Suprapubic skin (tissue), 4 donors: Measurements from ENCODE around the gene HOXA5. TPM values are rescaled to one million over a fixed set of nuclear protein-coding genes. Genes with fewer than 3 reads are reported as not detected.

ENCODE experiments used
- DNase-seq, 2 donors: peaks; one replicate each; pipeline ENCODE4 v3.0.0-alpha.2; 2019; ENCODE audit warnings: low spot score in 2 of 2
- H3K27ac ChIP-seq: fragments of 200-600 bp; sonication (generic); one replicate; pipeline ENCODE4 v1.5.1; 2019
- H3K27me3 ChIP-seq: fragments of 200-600 bp; sonication (generic); one replicate; pipeline ENCODE4 v1.5.1; 2019
- H3K36me3 ChIP-seq: fragments of 200-600 bp; sonication (generic); one replicate; pipeline ENCODE4 v1.5.1; 2019
- H3K4me1 ChIP-seq: fragments of 200-600 bp; sonication (generic); one replicate; pipeline ENCODE4 v1.5.1; 2019
- H3K4me3 ChIP-seq: fragments of 200-600 bp; sonication (generic); one replicate; pipeline ENCODE4 v1.5.1; 2019; ENCODE audit warnings: mild to moderate bottlenecking
- H3K9me3 ChIP-seq: fragments of 200-600 bp; sonication (generic); one replicate; pipeline ENCODE4 v1.5.1; 2019
- EP300 ChIP-seq: sonication (generic); formaldehyde crosslinking; IDR thresholded peaks from one replicate; pipeline ENCODE4 v1.6.1; 2017; ENCODE audit warnings: antibody characterized with exemption
- POLR2A ChIP-seq, 2 donors: fragments of 450-650 bp; IDR thresholded peaks; one replicate each; pipeline ENCODE4 v1.6.1; 2017; ENCODE audit warnings: antibody characterized with exemption in 2 of 2, mild to moderate bottlenecking in 2 of 2, moderate library complexity in 2 of 2
- POLR2AphosphoS5 ChIP-seq, 3 donors: sonication (generic); formaldehyde crosslinking; IDR thresholded peaks; one replicate each; pipeline ENCODE4 v1.6.1; 2017; ENCODE audit warnings: antibody characterized with exemption in 3 of 3
- WGBS: methylation state at CpG from one replicate; pipeline ENCODE4 v1.1.5; 2018; 5-methylcytosine and 5-hydroxymethylcytosine counted together
- total RNA-seq, 4 donors: library from RNA; depleted of rRNA; stranded (reverse); fragments of >200 nt; gene quantifications; one replicate each; pipeline ENCODE4 v1.1.0, GENCODE V29; 2016
- TF ChIP-seq, protein P1 (sequence below), 2 donors: fragments of 200-600 bp in 1 of 2; fragments of 450-650 bp in 1 of 2; sonication (generic) in 1 of 2; IDR thresholded peaks; one replicate each; pipeline ENCODE4 v1.5.1; 2016 to 2019; ENCODE audit warnings: antibody characterized with exemption in 2 of 2, mild to moderate bottlenecking in 1 of 2, moderate library complexity in 1 of 2

HOXA5 gene
- total RNA-seq, 4 donors from 2014 or later: 4.7 to 16.3 (median 14.6) TPM

DNA sequence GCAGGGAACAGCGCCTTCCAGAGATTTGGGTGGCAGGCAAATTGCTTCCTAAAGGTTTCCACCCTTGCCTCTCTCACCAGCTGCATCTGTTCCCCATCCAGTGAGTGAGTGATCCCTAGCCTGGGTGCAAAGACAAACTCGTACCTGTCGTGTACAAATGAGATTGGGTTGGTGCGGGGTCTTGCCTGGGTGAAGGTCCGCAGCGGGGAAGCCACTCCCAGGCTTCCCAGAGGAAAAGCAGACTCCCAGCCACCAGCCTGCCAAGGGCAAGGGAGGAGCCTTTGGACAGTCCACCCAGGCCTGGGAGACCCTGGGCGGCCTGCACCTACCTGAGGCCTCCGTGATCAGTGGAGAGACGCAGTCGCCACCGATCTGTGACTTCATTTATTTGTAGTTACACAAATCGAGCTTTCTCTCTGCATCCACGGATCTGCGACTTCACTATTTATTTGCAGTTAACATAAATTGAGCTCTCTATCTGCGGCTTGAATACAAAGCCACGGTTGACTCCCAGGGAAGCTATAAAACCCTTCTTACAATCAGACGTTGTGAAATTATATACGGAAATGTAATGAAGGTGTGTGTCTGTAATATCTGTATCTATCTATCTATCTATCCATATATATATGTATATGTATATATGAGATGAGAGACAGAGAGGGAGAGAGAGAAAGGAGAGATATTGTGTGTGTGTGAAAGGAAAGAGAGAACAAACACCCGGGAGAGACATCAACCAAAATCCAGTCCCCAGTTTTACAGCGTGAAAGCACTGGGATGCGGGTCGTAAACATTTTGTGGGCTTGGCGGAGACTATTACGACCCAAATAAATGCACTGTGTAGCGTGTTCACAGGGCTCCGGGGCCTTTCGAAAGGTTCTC, 16.0 kb upstream of the HOXA5 start:
- peak overlapping the region; percentile 97 for H3K27ac ChIP-seq
- 50% methylated on average over 27 of the region's 27 CpGs for WGBS
- TF ChIP-seq POLR2AphosphoS5 (IDR thresholded peaks at IDR 0.05) (peak in 1 of 3 donors; percentile 17), EP300 (no peak)

DNA sequence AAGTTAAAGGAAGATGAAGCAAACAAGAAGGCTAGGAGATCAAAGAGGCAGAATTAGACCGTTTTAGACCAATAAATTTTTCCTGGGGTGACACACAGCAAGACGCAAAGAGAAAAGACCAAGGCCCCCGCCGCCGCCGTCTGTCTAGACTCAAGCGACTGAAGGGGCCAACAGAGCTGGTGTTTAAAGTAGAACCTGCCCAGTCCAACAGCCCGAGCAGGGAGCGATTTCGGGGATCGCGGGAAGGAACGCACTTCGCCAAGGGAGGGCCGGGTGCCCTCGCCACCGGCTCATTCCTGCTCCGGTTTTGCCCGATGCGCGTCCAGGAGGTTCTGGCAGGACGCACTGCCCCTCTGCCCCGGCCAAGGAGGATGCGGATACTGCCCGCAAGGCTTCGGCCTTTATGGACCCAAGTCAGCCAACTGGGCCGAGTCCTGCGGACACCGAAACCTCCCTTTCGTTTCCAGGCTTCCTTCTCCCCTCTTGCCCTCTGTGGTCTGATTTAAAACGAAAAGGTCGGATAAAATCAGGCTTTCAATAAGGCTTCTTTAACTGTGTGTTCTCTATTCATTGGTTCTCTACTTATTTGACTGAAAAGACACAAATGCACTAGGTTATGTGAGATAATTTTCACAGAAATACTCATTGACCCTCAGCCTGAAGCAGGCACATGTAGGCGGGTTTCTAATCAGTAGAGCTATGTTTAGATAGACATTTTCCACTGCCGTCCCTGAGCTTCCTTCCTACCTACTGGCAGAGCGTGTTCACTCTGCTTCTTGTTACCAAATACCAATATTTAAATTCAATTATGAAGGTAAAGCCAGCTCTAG, 15.2 kb upstream of the HOXA5 start:
- Histone ChIP-seq H3K36me3 (no peaks in the 10 kb centered on the region), H3K9me3 (no peaks in the 10 kb centered on the region), H3K4me1 (peaks cover 77% of the 10 kb centered on the region), H3K27ac (peak overlapping the region; percentile 97), H3K27me3 (peaks cover 10% of the 10 kb centered on the region), H3K4me3 (peak overlapping the region; percentile 84)
- peak; percentile 68 to 78 for DNase-seq
- WGBS: 39% methylated on average over 33 of the region's 35 CpGs
- TF ChIP-seq, protein P1, sequence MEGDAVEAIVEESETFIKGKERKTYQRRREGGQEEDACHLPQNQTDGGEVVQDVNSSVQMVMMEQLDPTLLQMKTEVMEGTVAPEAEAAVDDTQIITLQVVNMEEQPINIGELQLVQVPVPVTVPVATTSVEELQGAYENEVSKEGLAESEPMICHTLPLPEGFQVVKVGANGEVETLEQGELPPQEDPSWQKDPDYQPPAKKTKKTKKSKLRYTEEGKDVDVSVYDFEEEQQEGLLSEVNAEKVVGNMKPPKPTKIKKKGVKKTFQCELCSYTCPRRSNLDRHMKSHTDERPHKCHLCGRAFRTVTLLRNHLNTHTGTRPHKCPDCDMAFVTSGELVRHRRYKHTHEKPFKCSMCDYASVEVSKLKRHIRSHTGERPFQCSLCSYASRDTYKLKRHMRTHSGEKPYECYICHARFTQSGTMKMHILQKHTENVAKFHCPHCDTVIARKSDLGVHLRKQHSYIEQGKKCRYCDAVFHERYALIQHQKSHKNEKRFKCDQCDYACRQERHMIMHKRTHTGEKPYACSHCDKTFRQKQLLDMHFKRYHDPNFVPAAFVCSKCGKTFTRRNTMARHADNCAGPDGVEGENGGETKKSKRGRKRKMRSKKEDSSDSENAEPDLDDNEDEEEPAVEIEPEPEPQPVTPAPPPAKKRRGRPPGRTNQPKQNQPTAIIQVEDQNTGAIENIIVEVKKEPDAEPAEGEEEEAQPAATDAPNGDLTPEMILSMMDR (IDR thresholded peaks at IDR 0.05): no peak
- TF ChIP-seq POLR2A (IDR thresholded peaks at IDR 0.05): no peak
- no peak for TF ChIP-seq EP300
- TF ChIP-seq POLR2AphosphoS5 (IDR thresholded peaks at IDR 0.05): no peak

More for the DNA sequence above, 16.0 kb upstream of the HOXA5 start:
- peak; percentile 65 to 69 for DNase-seq
- no peaks in the 10 kb centered on the region for H3K9me3 ChIP-seq
- H3K4me1 ChIP-seq: peaks cover 74% of the 10 kb centered on the region
- H3K4me3 ChIP-seq: peak overlapping the region; percentile 84
- H3K27me3 ChIP-seq: peaks cover 6% of the 10 kb centered on the region
- no peaks in the 10 kb centered on the region for H3K36me3 ChIP-seq

GRCh38 chr7:27157702-27158431, 14.4 kb upstream of the HOXA5 start:
- peak; percentile 69 to 74 for DNase-seq
- Histone ChIP-seq H3K36me3 (no peaks in the 10 kb centered on the region), H3K27ac (peak overlapping the region; percentile 97), H3K9me3 (no peaks in the 10 kb centered on the region), H3K27me3 (peaks cover 13% of the 10 kb centered on the region), H3K4me1 (peaks cover 79% of the 10 kb centered on the region), H3K4me3 (peak overlapping the region; percentile 84)
- 45% methylated on average over 30 of the region's 30 CpGs for WGBS
- TF ChIP-seq, protein P1 (IDR thresholded peaks at IDR 0.05): no peak
- TF ChIP-seq EP300 (no peak), POLR2AphosphoS5 (IDR thresholded peaks at IDR 0.05) (no peak), POLR2A (IDR thresholded peaks at IDR 0.05) (no peak)

DNA sequence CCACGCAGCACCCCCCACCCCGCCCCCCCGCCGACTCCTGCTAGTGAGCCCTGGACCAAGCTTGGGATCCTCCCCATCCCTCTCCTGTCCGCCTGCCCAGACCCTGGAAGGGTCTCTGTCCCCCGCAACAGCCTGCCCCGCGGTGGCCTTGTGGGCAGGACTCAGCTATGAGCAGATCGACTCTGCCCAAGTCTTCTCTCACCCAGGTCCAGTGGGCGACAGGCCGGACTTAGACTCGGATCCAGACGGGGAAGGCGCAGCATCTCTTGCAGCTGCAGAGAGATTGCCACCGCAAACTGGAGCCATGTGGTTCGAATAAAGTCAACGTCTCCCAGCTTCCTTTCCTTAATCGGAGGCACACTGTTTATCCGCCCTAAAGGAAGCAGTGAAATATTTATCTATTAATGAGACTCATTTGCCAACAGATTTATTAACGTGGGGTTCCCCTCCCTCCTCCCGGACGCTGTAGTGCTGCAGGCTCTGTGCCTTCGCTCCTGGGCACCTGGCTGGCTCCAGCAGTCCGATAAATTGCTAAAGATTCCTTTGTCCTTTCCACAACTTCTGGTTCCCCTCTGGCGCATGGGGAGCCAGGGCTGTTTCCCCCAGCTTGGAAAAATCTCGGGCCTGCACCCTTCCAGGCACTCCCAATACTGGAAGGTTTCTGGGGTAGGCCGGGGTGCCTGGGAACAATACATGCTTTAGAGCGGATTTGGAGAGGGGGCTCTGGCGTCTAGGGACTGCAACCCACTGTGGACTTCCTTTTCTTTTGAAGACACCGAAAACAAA, 13.6 kb upstream of the HOXA5 start:
- Histone ChIP-seq H3K4me1 (peaks cover 85% of the 10 kb centered on the region), H3K27ac (peak overlapping the region; percentile 97), H3K36me3 (no peaks in the 10 kb centered on the region), H3K9me3 (no peaks in the 10 kb centered on the region), H3K27me3 (peaks cover 15% of the 10 kb centered on the region), H3K4me3 (peak overlapping the region; percentile 84)
- TF ChIP-seq POLR2AphosphoS5 (IDR thresholded peaks at IDR 0.05): no peak
- TF ChIP-seq, protein P1 (IDR thresholded peaks at IDR 0.05): no peak
- no peak for TF ChIP-seq EP300
- no peak for TF ChIP-seq POLR2A (IDR thresholded peaks at IDR 0.05)
- DNase-seq: peak; percentile 71 to 74
- WGBS: 24% methylated on average over 23 of the region's 30 CpGs

DNA sequence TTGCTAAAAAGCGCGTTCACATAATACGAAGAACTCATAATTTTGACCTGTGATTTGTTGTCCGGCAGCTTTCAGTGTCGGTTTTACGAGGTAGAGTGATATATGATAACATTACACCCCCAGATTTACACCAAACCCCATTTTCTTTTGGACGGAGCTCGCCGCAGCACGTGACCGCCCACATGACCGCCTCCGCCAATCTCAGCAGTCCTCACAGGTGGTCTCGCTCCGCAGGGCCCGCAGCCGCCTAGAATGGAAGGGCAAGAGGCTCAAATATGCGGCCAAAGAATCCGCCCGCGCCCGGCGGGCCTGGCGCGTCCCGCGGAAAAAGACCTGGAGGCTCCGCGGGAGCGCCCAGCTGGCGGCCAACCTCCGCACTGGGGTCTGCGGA, 13.0 kb upstream of the HOXA5 start, which contains the start of gene HOXA7:
Gene HOXA7 (minus strand): TSS at position 168 of the 391 bp plus-strand sequence. CDS start 130 bp downstream, at position 38.
- no peaks in the 10 kb centered on the region for H3K9me3 ChIP-seq
- peak within 1 kb of the TSS; percentile 97 for H3K27ac ChIP-seq
- 0% methylated on average over 6 of the region's 33 CpGs for WGBS
- peaks cover 15% of the 10 kb centered on the region for H3K27me3 ChIP-seq
- H3K4me1 ChIP-seq: peaks cover 85% of the 10 kb centered on the region
- TF ChIP-seq POLR2A (IDR thresholded peaks at IDR 0.05) (no peak), EP300 (no peak), POLR2AphosphoS5 (IDR thresholded peaks at IDR 0.05) (no peak)
- TF ChIP-seq, protein P1 (IDR thresholded peaks at IDR 0.05): no peak
- peak; percentile 91 to 93 for DNase-seq
- H3K4me3 ChIP-seq: peak within 1 kb of the TSS; percentile 84
- no peaks in the 10 kb centered on the region for H3K36me3 ChIP-seq
